K562 (cell line): Measurements from ENCODE around the gene SLC10A4. TPM values are rescaled to one million over a fixed set of nuclear protein-coding genes. Genes with fewer than 3 reads are reported as not detected.

Experiments used
- CBX3 ChIP-seq, 2 experiments: IDR thresholded peaks; 1 replicate in 1 of 2; 2 replicates in 1 of 2; pipeline ENCODE4 v1.6.1; 2012; ENCODE audit warnings: inconsistent platforms in 2 of 2, low read length in 2 of 2, borderline replicate concordance in 1 of 2, control low read depth in 1 of 2
- CHAMP1 ChIP-seq: fragments of 450-650 bp; IDR thresholded peaks from 2 replicates; pipeline ENCODE4 v1.6.1; 2016; ENCODE audit warnings: mild to moderate bottlenecking
- HDGF ChIP-seq: fragments of 450-650 bp; IDR thresholded peaks from 2 replicates; pipeline ENCODE4 v1.6.1; 2016
- HNRNPL ChIP-seq: fragments of 200-400 bp; formaldehyde crosslinking; IDR thresholded peaks from 2 replicates; pipeline ENCODE4 v1.6.1; 2017; ENCODE audit warnings: low read depth, mild to moderate bottlenecking, low read length
- KDM2B ChIP-seq: fragments of 250-450 bp; sonication (Bioruptor Pico); IDR thresholded peaks from 2 replicates; pipeline ENCODE4 v1.8.0; 2021; ENCODE audit warnings: mild to moderate bottlenecking, moderate library complexity
- LCOR ChIP-seq: sonication (generic); formaldehyde crosslinking; IDR thresholded peaks from 2 replicates; pipeline ENCODE4 v1.8.0; 2022; ENCODE audit warnings: mild to moderate bottlenecking, missing genetic modification reagents
- MAX ChIP-seq: sonication (generic); formaldehyde crosslinking; IDR thresholded peaks from 2 replicates; pipeline ENCODE4 v1.9.0; 2022; ENCODE audit warnings: mild to moderate bottlenecking, missing genetic modification reagents
- MYC ChIP-seq, 2 experiments: fragments of 250-450 bp in 1 of 2; sonication (Bioruptor Pico) in 1 of 2; IDR thresholded peaks; 2 replicates each; pipeline versions ENCODE4 v1.5.1 to v1.6.1; 2012 to 2021; ENCODE audit warnings: low read depth in 2 of 2, borderline replicate concordance in 1 of 2, improper control_type of control experiment in 1 of 2, low read length in 1 of 2, mild to moderate bottlenecking in 1 of 2, moderate library complexity in 1 of 2
- NFIC ChIP-seq: fragments of 450-650 bp; IDR thresholded peaks from 2 replicates; pipeline ENCODE4 v1.6.1; 2017; ENCODE audit warnings: mild to moderate bottlenecking, inconsistent platforms
- POU5F1 ChIP-seq: fragments of 150-350 bp; IDR thresholded peaks from 2 replicates; pipeline ENCODE4 v1.6.1; 2014; ENCODE audit warnings: borderline replicate concordance, low read length, low read depth, mild to moderate bottlenecking; ENCODE audit not compliant: partially characterized antibody
- RBM15 ChIP-seq: fragments of 200-400 bp; formaldehyde crosslinking; IDR thresholded peaks from 2 replicates; pipeline ENCODE4 v1.6.1; 2018; ENCODE audit warnings: mild to moderate bottlenecking, low read length, moderate library complexity; ENCODE audit not compliant: insufficient read depth
- SPI1 ChIP-seq: IDR thresholded peaks from 2 replicates; pipeline ENCODE4 v1.6.1; 2011; ENCODE audit warnings: low read depth, low read length, control low read depth, borderline replicate concordance
- TGIF2 ChIP-seq: sonication (generic); formaldehyde crosslinking; IDR thresholded peaks from 2 replicates; pipeline ENCODE4 v1.8.1; 2022; ENCODE audit warnings: mild to moderate bottlenecking, missing genetic modification reagents, moderate library complexity
- TRIM25 ChIP-seq: fragments of 450-650 bp; IDR thresholded peaks from 2 replicates; pipeline ENCODE4 v1.7.0; 2016; ENCODE audit warnings: borderline replicate concordance
- ZNF121 ChIP-seq: sonication (generic); formaldehyde crosslinking; conservative IDR thresholded peaks from 2 replicates; pipeline ENCODE4 v1.8.0; 2022; ENCODE audit warnings: missing genetic modification reagents
- ZNF239 ChIP-seq: fragments of 250-450 bp; sonication (Bioruptor Pico); IDR thresholded peaks from 2 replicates; pipeline ENCODE4 v1.4.0; 2020; ENCODE audit warnings: mild to moderate bottlenecking
- ZNF274 ChIP-seq: IDR thresholded peaks from 2 replicates; pipeline ENCODE4 v1.6.1; 2011; ENCODE audit warnings: low read depth, mild to moderate bottlenecking, low read length, moderate library complexity, borderline replicate concordance
- ZNF764 ChIP-seq: fragments of 250-450 bp; sonication (Bioruptor Pico); IDR thresholded peaks from 2 replicates; pipeline ENCODE4 v1.4.0; 2020; ENCODE audit warnings: low read depth, mild to moderate bottlenecking, moderate library complexity
- polyA plus RNA-seq, 8 experiments: library from polyadenylated mRNA; depleted of rRNA in 4 of 8; stranded (reverse) in 5 of 8; unstranded in 3 of 8; fragments of >200 nt; fragmentation: Nextera tagmentation in 2 of 8; fragmentation: Illumina TruSeq in 1 of 8; extraction: Ambion mirVana in 2 of 8; extraction: Trizol in 1 of 8; gene quantifications; 2 replicates each; pipeline versions ENCODE4 v1.2.1 to v1.2.3, GENCODE V29; 2011 to 2014; ENCODE audit warnings: inconsistent platforms in 1 of 8, missing spikeins in 1 of 8
- total RNA-seq, 7 experiments: library from RNA; depleted of rRNA in 6 of 7; stranded (reverse); fragments of >200 nt in 6 of 7; fragmentation: Illumina TruSeq in 2 of 7; extraction: Trizol in 2 of 7; gene quantifications; 2 replicates each; pipeline versions ENCODE4 v1.2.1 to v1.2.3, GENCODE V29; 2011 to 2021; ENCODE audit warnings: low replicate concordance in 1 of 7
- TF ChIP-seq, protein P1 (sequence below), 2 experiments: IDR thresholded peaks; 2 replicates each; pipeline ENCODE4 v1.6.1; 2011; ENCODE audit warnings: borderline replicate concordance in 1 of 2, control low read depth in 1 of 2, low read depth in 1 of 2, low read length in 1 of 2, mild to moderate bottlenecking in 1 of 2, mixed read lengths in 1 of 2, moderate library complexity in 1 of 2; ENCODE audit not compliant: insufficient read depth in 1 of 2, insufficient read length in 1 of 2, poor library complexity in 1 of 2, severe bottlenecking in 1 of 2; ENCODE audit errors: extremely low read depth in 1 of 2
- TF ChIP-seq, protein P2 (sequence below): sonication (generic); formaldehyde crosslinking; IDR thresholded peaks from 2 replicates; pipeline ENCODE4 v1.8.1; 2023; ENCODE audit warnings: mild to moderate bottlenecking, missing genetic modification reagents, moderate library complexity

The SLC10A4 gene
- total and polyA plus RNA-seq, 9 of the 15 experiments (the other 6 are each of a cell fraction or from before 2014, with no cell fraction given) = 2.5 to 16.9 (median 9.3) TPM

GRCh38 chr4:48483006-48483776 lies at the start of gene SLC10A4 (continued):
- TF ChIP-seq TRIM25 (no peak), NFIC (peak; percentile 49), ZNF274 (no peak), HNRNPL (no peak), CHAMP1 (no peak), HDGF (no peak), LCOR (CRISPR knock-in tag) (no peak), CBX3 (IDR thresholded peaks at IDR 0.05; ENCODE audit: borderline replicate concordance in 1 of 2, low read length in 2 of 2) (0 out of 3 replicates have a peak, but pooled peaks of 1 of the 2 experiments have one; percentile 14), RBM15 (no peak), MYC (IDR thresholded peaks at IDR 0.05; ENCODE audit: low read depth, low read length) (peak; percentile 16; the same call in 1 of the 2 replicates), MYC (CRISPR knock-in tag; IDR thresholded peaks at IDR 0.05; ENCODE audit: borderline replicate concordance, low read depth) (no peak), KDM2B (CRISPR knock-in tag) (0 out of 2 replicates have a peak, but pooled peaks have one; percentile 42), MAX (CRISPR knock-in tag) (peak; percentile 38; the same call in 1 of the 2 replicates), ZNF239 (CRISPR knock-in tag) (no peak), POU5F1 (no peak), ZNF764 (CRISPR knock-in tag) (no peak), TGIF2 (CRISPR knock-in tag) (no peak), ZNF121 (no peak), SPI1 (no peak)
- TF ChIP-seq, protein P1, sequence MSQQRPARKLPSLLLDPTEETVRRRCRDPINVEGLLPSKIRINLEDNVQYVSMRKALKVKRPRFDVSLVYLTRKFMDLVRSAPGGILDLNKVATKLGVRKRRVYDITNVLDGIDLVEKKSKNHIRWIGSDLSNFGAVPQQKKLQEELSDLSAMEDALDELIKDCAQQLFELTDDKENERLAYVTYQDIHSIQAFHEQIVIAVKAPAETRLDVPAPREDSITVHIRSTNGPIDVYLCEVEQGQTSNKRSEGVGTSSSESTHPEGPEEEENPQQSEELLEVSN (IDR thresholded peaks at IDR 0.05; ENCODE audit: borderline replicate concordance in 1 of 2, extremely low read depth in 1 of 2, insufficient read depth in 1 of 2, insufficient read length in 1 of 2, low read depth in 1 of 2, low read length in 1 of 2, poor library complexity in 1 of 2, severe bottlenecking in 1 of 2) = peak; percentile 78 to 92
- TF ChIP-seq, protein P2, sequence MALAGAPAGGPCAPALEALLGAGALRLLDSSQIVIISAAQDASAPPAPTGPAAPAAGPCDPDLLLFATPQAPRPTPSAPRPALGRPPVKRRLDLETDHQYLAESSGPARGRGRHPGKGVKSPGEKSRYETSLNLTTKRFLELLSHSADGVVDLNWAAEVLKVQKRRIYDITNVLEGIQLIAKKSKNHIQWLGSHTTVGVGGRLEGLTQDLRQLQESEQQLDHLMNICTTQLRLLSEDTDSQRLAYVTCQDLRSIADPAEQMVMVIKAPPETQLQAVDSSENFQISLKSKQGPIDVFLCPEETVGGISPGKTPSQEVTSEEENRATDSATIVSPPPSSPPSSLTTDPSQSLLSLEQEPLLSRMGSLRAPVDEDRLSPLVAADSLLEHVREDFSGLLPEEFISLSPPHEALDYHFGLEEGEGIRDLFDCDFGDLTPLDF = no peak
